HK-2 (cell line): ENCODE measurements around the gene CRACDL.
"Not testable (repeated sequence)": the region's sequence is repeated elsewhere in the genome, so short reads cannot be mapped to it uniquely, and the experiment has no call there.

Experiments
- DNase-seq: peaks from one replicate; pipeline ENCODE4 v3.0.0-alpha.2; 2018; ENCODE audit not compliant: unreplicated experiment

Gene CRACDL

DNA sequence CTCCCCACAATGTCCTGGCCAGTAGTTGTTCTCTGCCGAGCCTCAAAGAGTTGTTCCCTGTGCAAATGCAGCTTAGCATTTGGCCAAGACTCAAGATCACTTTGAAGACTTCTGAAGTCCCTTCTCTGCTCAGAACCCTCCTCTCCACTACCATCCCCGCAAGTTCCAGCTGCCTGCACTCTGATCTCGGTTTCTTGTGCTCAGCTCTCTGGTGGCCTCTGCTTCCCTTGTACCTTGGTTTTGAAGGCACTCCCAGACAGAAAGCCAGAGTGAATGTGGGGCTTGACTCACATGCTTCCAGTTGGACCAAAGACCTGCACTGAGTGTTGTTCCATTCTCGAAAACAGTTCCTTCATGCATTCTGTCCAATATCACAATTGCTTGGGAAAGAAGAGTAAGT is 28.6 kb downstream of the CRACDL start:
- no peak for DNase-seq

GRCh38 chr2:98903767-98904485 is 32.1 kb downstream of the CRACDL start:
- DNase-seq: no peak

GRCh38 chr2:98903064-98903355 is 33.0 kb downstream of the CRACDL start:
- DNase-seq: no peak

- DNase-seq: no peak
Observed at GRCh38 chr2:98902209-98903063, 33.6 kb downstream of the CRACDL start.

- DNase-seq: no peak
Observed at GRCh38 chr2:98901702-98902101, 34.3 kb downstream of the CRACDL start.

DNA sequence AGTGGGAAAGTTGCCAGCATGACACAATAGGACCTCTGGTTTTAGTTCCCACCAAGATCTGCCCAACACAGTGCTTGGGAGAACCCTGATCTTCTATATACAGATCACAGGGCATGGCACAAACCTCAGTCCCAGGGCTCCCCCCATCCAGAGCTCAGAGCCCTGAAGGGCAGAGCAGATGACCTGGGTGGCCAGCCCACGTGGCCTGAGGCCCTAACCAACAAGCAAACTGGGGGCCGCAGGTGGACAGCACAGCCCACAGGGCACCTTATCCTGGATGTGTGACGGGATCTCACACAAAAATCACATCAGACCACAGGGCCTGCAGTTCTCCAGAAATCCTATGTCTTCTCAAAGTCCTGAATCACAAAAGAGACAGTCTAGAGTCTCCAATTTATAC is 34.7 kb downstream of the CRACDL start:
- no peak for DNase-seq

DNA sequence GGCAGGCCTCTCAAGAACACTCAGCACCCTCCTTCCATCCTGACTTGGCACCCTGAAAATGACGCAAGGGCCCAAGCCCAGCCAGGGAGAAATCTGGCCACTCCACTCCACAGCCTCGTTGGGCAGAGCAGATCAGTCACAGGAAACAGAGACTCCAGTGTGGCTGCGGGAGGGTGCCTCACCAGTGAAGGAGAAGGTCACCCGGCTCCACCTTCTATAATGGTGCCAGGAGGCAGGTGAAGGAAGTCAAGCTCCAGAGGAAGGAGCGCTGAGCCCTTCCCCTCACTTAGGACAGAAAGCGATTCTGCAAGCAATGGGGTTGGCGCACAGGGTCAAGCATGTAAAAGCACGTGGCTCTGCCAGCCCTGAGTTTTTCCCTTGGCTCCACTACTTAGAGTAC is 35.3 kb downstream of the CRACDL start:
- DNase-seq: no peak

GRCh38 chr2:98899703-98900078 is 36.3 kb downstream of the CRACDL start:
- not testable (repeated sequence) for DNase-seq

DNA sequence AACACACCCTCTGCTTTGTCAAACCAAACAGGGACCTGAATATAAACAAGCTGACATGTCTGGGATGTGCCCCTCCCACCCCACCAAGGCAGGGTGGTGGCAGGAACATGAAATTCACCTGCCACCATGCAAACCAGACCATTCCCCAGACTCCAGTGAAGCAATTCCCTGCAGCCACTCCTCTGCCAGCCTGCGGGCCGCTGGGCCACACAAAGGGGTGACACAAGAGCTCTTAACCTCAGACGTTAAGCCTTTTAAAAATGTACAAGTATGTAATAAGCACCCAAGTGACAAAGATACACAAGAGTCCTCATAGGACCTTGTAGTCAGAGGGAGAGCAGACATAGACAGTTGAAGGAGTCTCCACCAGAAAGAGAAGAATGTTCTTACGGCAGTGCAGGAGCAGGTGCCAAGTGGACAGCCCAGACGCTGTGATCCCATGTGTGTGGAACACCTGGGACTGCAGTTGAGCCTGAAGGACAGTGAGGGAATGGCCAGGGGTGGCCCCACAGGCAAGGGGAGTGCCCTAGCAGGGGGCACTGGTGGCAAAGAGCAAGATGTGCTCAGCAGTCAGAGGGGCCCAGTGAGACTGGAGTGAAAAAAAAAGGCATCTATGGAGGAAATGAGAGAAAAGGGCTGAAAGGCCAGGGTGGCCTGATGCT is 36.9 kb downstream of the CRACDL start:
- no peak for DNase-seq

- DNase-seq: no peak
Observed at GRCh38 chr2:98898423-98898841, 37.6 kb downstream of the CRACDL start.

GRCh38 chr2:98897746-98898145 is 38.3 kb downstream of the CRACDL start:
- DNase-seq: no peak

- DNase-seq: no peak
Observed at GRCh38 chr2:98896944-98897343, 39.1 kb downstream of the CRACDL start.

DNA sequence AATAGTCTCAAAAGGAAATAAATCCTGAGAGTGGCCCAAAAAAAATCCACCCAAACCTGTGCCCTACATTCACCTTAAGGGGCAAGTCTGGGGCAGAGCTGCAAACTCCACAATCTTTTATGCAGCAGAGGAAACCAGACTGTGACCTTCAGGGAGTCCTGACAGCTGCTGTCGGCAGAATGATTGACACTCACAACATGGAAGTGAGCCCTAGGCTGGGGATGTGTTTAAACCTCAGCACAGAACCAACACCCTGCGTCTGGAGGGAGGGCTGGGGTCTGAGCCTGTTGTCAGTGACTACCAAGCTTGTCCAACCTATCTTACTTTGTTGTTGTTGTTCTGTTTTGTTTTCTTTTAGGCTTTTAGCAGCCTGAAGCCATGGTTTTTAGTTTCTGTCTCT is 39.6 kb downstream of the CRACDL start:
- DNase-seq: no peak

DNA sequence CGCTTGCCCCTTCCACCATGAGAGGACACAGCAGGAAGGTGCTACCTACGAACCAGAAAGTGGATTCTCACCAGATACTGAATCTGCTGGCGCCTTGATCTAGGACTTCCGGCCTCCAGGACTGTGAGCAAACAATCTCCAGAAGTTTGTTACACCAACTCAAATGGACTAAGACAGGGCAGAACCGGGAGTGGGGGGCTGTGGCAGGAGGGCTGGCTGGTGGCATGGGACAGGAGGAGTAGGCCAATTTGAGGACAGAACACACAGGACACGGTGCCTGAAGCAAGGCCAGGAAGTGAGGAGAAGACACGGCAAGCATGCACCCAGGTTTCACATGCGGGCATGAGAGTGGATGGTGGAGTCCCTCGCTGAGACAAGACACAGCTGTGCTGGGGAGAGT is 40.1 kb downstream of the CRACDL start:
- DNase-seq: no peak

GRCh38 chr2:98895221-98895620 is 40.8 kb downstream of the CRACDL start:
- no peak for DNase-seq

DNA sequence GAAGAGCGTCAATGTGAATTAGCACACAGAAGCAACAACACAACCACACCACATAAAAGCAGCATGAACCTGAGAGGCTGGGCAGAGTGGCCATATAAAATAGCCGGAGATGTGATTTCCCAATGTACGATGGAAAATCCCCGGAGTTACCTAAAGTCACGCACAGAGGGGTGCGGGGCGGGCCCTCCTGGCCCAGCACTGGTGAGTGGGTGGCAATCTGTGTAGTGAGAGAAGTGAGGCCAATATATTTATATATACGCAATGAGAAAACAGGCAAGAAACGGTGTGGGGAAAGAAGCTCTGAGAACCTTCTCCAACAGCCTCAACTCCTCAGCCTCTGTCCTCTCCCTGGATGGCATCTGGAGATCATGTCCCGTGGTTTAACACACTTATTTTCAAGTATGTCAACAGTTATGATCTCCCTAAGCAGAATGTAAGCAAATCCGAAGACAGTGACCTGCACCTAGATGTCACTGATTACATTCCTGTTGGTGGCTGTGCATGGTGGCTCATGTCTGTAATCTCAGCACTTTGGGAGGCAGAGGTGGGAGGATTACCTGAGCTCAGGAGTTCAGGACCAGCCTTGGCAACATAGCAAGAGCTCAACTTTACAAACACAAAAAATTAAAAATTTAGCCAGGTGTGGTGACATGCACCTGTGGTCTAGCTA is 41.6 kb downstream of the CRACDL start:
- DNase-seq: no peak

- no peak for DNase-seq
Observed at GRCh38 chr2:98893911-98894321, 42.1 kb downstream of the CRACDL start.

DNA sequence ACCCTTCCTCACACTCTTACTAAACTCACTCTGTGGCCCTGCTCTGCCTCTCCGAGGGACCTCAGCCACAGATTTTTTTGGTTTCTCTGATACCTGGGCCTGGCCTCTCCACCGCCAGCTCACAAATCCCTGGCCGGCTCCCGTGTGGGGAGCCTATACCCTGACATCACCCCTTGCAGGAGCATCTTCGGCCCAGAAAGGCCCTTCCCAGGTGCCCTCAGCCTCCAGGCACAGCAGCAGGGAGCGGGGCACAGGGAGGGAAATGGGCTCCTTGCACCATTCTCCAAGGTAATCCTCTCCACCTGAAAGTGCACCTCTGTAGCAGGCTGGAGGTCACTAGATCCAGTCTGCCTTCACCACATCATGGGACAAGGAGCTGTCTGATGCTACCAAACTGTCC is 43.2 kb downstream of the CRACDL start:
- DNase-seq: no peak

DNA sequence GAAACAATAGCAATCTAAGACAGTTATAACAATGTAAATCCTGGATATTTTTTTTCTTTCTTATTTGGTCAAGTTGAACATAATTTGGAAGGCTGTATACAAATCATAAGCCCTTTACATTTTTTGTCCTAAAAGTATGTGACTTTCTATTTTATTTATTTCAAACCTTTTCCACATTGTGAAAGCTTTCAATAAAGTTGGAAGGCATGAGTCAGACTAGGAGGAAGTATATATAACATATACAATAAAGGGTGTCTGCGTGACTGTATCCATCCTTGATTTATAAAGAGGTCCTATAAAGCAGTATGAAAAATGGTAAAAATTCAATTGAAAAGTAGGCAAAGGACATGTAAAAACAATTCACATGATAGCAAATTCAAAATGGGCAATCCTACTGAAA is 44.4 kb downstream of the CRACDL start:
- no peak for DNase-seq

- no peak for DNase-seq
Observed at GRCh38 chr2:98886066-98886554, 49.9 kb downstream of the CRACDL start.

- DNase-seq: no peak
Observed at GRCh38 chr2:98884658-98885057, 51.4 kb downstream of the CRACDL start.

GRCh38 chr2:98883780-98884211 is 52.2 kb downstream of the CRACDL start:
- DNase-seq: no peak
